Stomach (tissue), 4 donors: ENCODE data around the gene NAA38.

Experiments
- CTCF ChIP-seq, 7 experiments: fragments of 450-650 bp in 4 of 7; fragments of 200-600 bp in 3 of 7; sonication (generic) in 3 of 7; IDR thresholded peaks; one replicate each; pipeline ENCODE4 v1.5.1; 2016 to 2019; ENCODE audit warnings: antibody characterized with exemption in 7 of 7, control low read depth in 2 of 7, mild to moderate bottlenecking in 1 of 7
- POLR2A ChIP-seq, 4 donors: fragments of 450-650 bp; IDR thresholded peaks; one replicate each; pipeline ENCODE4 v1.6.1; 2016; ENCODE audit warnings: antibody characterized with exemption in 4 of 4, control low read depth in 2 of 4, mild to moderate bottlenecking in 1 of 4, moderate library complexity in 1 of 4
- POLR2AphosphoS5 ChIP-seq, 3 donors: sonication (generic); formaldehyde crosslinking; IDR thresholded peaks; one replicate each; pipeline ENCODE4 v1.6.1; 2016; ENCODE audit warnings: antibody characterized with exemption in 3 of 3

- TF ChIP-seq CTCF (IDR thresholded peaks at IDR 0.05) (no peak), POLR2A (IDR thresholded peaks at IDR 0.05) (no peak), POLR2AphosphoS5 (IDR thresholded peaks at IDR 0.05) (no peak)
Measured at GRCh38 chr17:7883781-7884386, 26.5 kb upstream of the NAA38 start.
